Subcutaneous adipose tissue (tissue), 4 donors: ENCODE results near the gene KCNMA1. TPM values are rescaled to one million over a fixed set of nuclear protein-coding genes. Genes with fewer than 3 reads are reported as not detected.

Experiments used
- CTCF ChIP-seq: fragments of 450-650 bp; IDR thresholded peaks from one replicate; pipeline ENCODE4 v1.5.1; 2016; ENCODE audit warnings: low read depth, mild to moderate bottlenecking, control low read depth, antibody characterized with exemption, moderate library complexity
- total RNA-seq, 4 donors: library from RNA; depleted of rRNA; stranded (reverse); fragments of >200 nt; gene quantifications; one replicate each; pipeline ENCODE4 v1.1.0, GENCODE V29; 2016

The KCNMA1 gene
- total RNA-seq, 4 donors from 2014 or later, result 10.3 to 91.5 (median 23.8) TPM

GRCh38 chr10:77060913-77061312 lies 576.7 kb downstream of the KCNMA1 start:
- no peak for TF ChIP-seq CTCF

GRCh38 chr10:77056650-77057049 lies 581.0 kb downstream of the KCNMA1 start:
- TF ChIP-seq CTCF, result no peak

- no peak for TF ChIP-seq CTCF
Observed at GRCh38 chr10:77052593-77052992, 585.0 kb downstream of the KCNMA1 start.

GRCh38 chr10:77051837-77052236 lies 585.8 kb downstream of the KCNMA1 start:
- no peak for TF ChIP-seq CTCF

- TF ChIP-seq CTCF, result no peak
Observed at GRCh38 chr10:77049896-77050295, 587.7 kb downstream of the KCNMA1 start.

GRCh38 chr10:77049146-77049545 lies 588.5 kb downstream of the KCNMA1 start:
- TF ChIP-seq CTCF, result no peak

- TF ChIP-seq CTCF, result no peak
Observed at GRCh38 chr10:77045085-77045484, 592.5 kb downstream of the KCNMA1 start.

- no peak for TF ChIP-seq CTCF
Observed at GRCh38 chr10:77043420-77043763, 594.2 kb downstream of the KCNMA1 start.
